Mesendoderm (in vitro differentiated cells): ENCODE measurements around the gene PDE11A.

Experiments
- DNase-seq: peaks from one replicate; pipeline ENCODE4 v3.0.0; 2013
- H2AK5ac ChIP-seq: 2 replicates; pipeline ENCODE4 v1.6.1; 2013; ENCODE audit warnings: low read length, inconsistent platforms
- H2BK120ac ChIP-seq: 2 replicates; pipeline ENCODE4 v1.6.1; 2013; ENCODE audit warnings: low read depth, mild to moderate bottlenecking, low read length, moderate library complexity, mixed read lengths
- H2BK15ac ChIP-seq: replicated peaks from 2 replicates; pipeline ENCODE4 v1.6.1; 2013; ENCODE audit warnings: low read depth, mild to moderate bottlenecking, moderate library complexity
- H2BK5ac ChIP-seq: 2 replicates; pipeline ENCODE4 v1.6.1; 2013; ENCODE audit warnings: low read length, inconsistent platforms
- H3K18ac ChIP-seq: 2 replicates; pipeline ENCODE4 v1.6.1; 2013; ENCODE audit warnings: mild to moderate bottlenecking, low read length, mixed read lengths
- H3K23ac ChIP-seq: one replicate; pipeline ENCODE4 v1.6.1; 2013; ENCODE audit warnings: low read length
- H3K27ac ChIP-seq: 2 replicates; pipeline ENCODE4 v1.5.1; 2013; ENCODE audit warnings: low read depth, mild to moderate bottlenecking, inconsistent platforms, low read length, moderate library complexity
- H3K27me3 ChIP-seq: 2 replicates; pipeline ENCODE4 v1.6.1; 2013; ENCODE audit warnings: low read length, control low read depth, mild to moderate bottlenecking, inconsistent platforms; ENCODE audit not compliant: insufficient read depth, poor library complexity
- H3K36me3 ChIP-seq: 2 replicates; pipeline ENCODE4 v1.6.1; 2013; ENCODE audit warnings: low read length, inconsistent platforms; ENCODE audit not compliant: control insufficient read depth, insufficient read depth
- H3K4ac ChIP-seq: one replicate; pipeline ENCODE4 v1.6.1; 2013; ENCODE audit warnings: low read depth, mild to moderate bottlenecking, low read length, moderate library complexity
- H3K4me1 ChIP-seq: 2 replicates; pipeline ENCODE4 v1.6.1; 2013; ENCODE audit warnings: low read depth, low read length, inconsistent platforms; ENCODE audit not compliant: control insufficient read depth
- H3K4me2 ChIP-seq: 2 replicates; pipeline ENCODE4 v1.6.1; 2013; ENCODE audit warnings: low read length
- H3K4me3 ChIP-seq: 2 replicates; pipeline ENCODE4 v1.5.1; 2013; ENCODE audit warnings: mild to moderate bottlenecking, low read length
- H3K56ac ChIP-seq: one replicate; pipeline ENCODE4 v1.6.1; 2013; ENCODE audit warnings: low read length
- H3K79me1 ChIP-seq: 2 replicates; pipeline ENCODE4 v1.6.1; 2013; ENCODE audit warnings: low read length, inconsistent platforms
- H3K79me2 ChIP-seq: 2 replicates; pipeline ENCODE4 v1.6.1; 2013; ENCODE audit warnings: mild to moderate bottlenecking, low read length; ENCODE audit not compliant: control insufficient read depth, insufficient read depth
- H3K9ac ChIP-seq: 2 replicates; pipeline ENCODE4 v1.6.1; 2013; ENCODE audit warnings: low read length, inconsistent platforms
- H4K5ac ChIP-seq: one replicate; pipeline ENCODE4 v1.6.1; 2013; ENCODE audit warnings: low read length
- H4K8ac ChIP-seq: one replicate; pipeline ENCODE4 v1.6.1; 2013; ENCODE audit warnings: low read depth, mild to moderate bottlenecking, control low read depth, low read length, moderate library complexity
- WGBS: extraction: QIAGEN DNeasy Blood & Tissue Kit; methylation state at CpG from one replicate; pipeline ENCODE4 v1.1.7; 2013; ENCODE audit warnings: low lambda C conversion rate, missing lambda C conversion rate; ENCODE audit not compliant: insufficient coverage; ENCODE audit errors: extremely low coverage; 5-methylcytosine and 5-hydroxymethylcytosine counted together

PDE11A gene

GRCh38 chr2:177595126-177595845, 477.3 kb downstream of the PDE11A start:
- no peak overlapping the region for H3K23ac ChIP-seq
- no peak for DNase-seq
- no peak overlapping the region for H4K5ac ChIP-seq

GRCh38 chr2:177593402-177593801, 479.2 kb downstream of the PDE11A start:
- Histone ChIP-seq H3K4me3 (no peak overlapping the region), H3K36me3 (no peaks in the 10 kb centered on the region), H3K79me1 (no peaks in the 10 kb centered on the region), H3K23ac (no peak overlapping the region), H4K5ac (no peak overlapping the region), H2BK120ac (no peak overlapping the region), H2BK5ac (no peak overlapping the region), H3K4me2 (no peak overlapping the region), H3K27me3 (no peaks in the 10 kb centered on the region), H2BK15ac (no peak overlapping the region), H3K18ac (no peak overlapping the region), H3K79me2 (no peaks in the 10 kb centered on the region), H3K4me1 (peaks cover 5% of the 10 kb centered on the region), H3K4ac (no peak overlapping the region), H3K56ac (no peak overlapping the region), H4K8ac (no peak overlapping the region), H3K27ac (no peak overlapping the region), H2AK5ac (no peak overlapping the region), H3K9ac (no peak overlapping the region)
- WGBS: no CpG with 5 or more reads among the region's 3 CpGs
- no peak for DNase-seq

More at GRCh38 chr2:177595126-177595845, 477.3 kb downstream of the PDE11A start:
- Histone ChIP-seq H2BK5ac (no peak overlapping the region), H3K4ac (no peak overlapping the region), H4K8ac (no peak overlapping the region), H3K36me3 (no peaks in the 10 kb centered on the region), H2BK15ac (no peak overlapping the region), H3K4me2 (no peak overlapping the region), H3K27ac (no peak overlapping the region), H2BK120ac (no peak overlapping the region), H3K4me3 (no peak overlapping the region), H3K79me1 (no peaks in the 10 kb centered on the region), H2AK5ac (no peak overlapping the region), H3K79me2 (no peaks in the 10 kb centered on the region), H3K9ac (no peak overlapping the region), H3K18ac (no peak overlapping the region), H3K56ac (no peak overlapping the region), H3K27me3 (no peaks in the 10 kb centered on the region), H3K4me1 (peaks cover 5% of the 10 kb centered on the region)
- no CpG with 5 or more reads among the region's 4 CpGs for WGBS

- no peaks in the 10 kb centered on the region for H3K27me3 ChIP-seq
- H3K4me1 ChIP-seq: peaks cover 3% of the 10 kb centered on the region
- no peak overlapping the region for H2BK15ac ChIP-seq
- no peak overlapping the region for H3K23ac ChIP-seq
- no peak overlapping the region for H3K4me3 ChIP-seq
- H3K79me2 ChIP-seq: no peaks in the 10 kb centered on the region
- no peaks in the 10 kb centered on the region for H3K36me3 ChIP-seq
- no peak overlapping the region for H3K4me2 ChIP-seq
- no peak overlapping the region for H4K8ac ChIP-seq
- no peak overlapping the region for H2BK120ac ChIP-seq
- no peak overlapping the region for H3K9ac ChIP-seq
- no peak overlapping the region for H3K56ac ChIP-seq
- H4K5ac ChIP-seq: no peak overlapping the region
- no peak overlapping the region for H2BK5ac ChIP-seq
- no peak for DNase-seq
- no peaks in the 10 kb centered on the region for H3K79me1 ChIP-seq
- H3K18ac ChIP-seq: no peak overlapping the region
- H2AK5ac ChIP-seq: no peak overlapping the region
- no peak overlapping the region for H3K4ac ChIP-seq
- no peak overlapping the region for H3K27ac ChIP-seq
Measured at GRCh38 chr2:177592945-177593344, 479.6 kb downstream of the PDE11A start.

- Histone ChIP-seq H3K18ac (no peak overlapping the region), H3K79me2 (no peaks in the 10 kb centered on the region), H3K4me1 (no peaks in the 10 kb centered on the region), H3K27me3 (no peaks in the 10 kb centered on the region), H3K4me3 (no peak overlapping the region), H3K27ac (no peak overlapping the region), H3K9ac (no peak overlapping the region), H2BK120ac (no peak overlapping the region), H4K5ac (no peak overlapping the region), H3K79me1 (no peaks in the 10 kb centered on the region), H3K4me2 (no peak overlapping the region), H3K4ac (no peak overlapping the region), H2BK5ac (no peak overlapping the region), H4K8ac (no peak overlapping the region), H3K56ac (no peak overlapping the region), H3K23ac (no peak overlapping the region), H2AK5ac (no peak overlapping the region), H3K36me3 (no peaks in the 10 kb centered on the region), H2BK15ac (no peak overlapping the region)
- no peak for DNase-seq
- no CpG with 5 or more reads among the region's 2 CpGs for WGBS
Measured at GRCh38 chr2:177592397-177592796, 480.2 kb downstream of the PDE11A start.

GRCh38 chr2:177589186-177589585, 483.4 kb downstream of the PDE11A start:
- H3K4ac ChIP-seq: no peak overlapping the region
- no peak overlapping the region for H3K56ac ChIP-seq
- no peak overlapping the region for H3K18ac ChIP-seq
- H4K8ac ChIP-seq: no peak overlapping the region
- no peaks in the 10 kb centered on the region for H3K36me3 ChIP-seq
- no peak overlapping the region for H2BK5ac ChIP-seq
- DNase-seq: no peak
- no peak overlapping the region for H3K23ac ChIP-seq
- H3K4me3 ChIP-seq: no peak overlapping the region
- H3K79me1 ChIP-seq: no peaks in the 10 kb centered on the region
- no peak overlapping the region for H3K9ac ChIP-seq
- H3K4me1 ChIP-seq: no peaks in the 10 kb centered on the region
- no peak overlapping the region for H3K4me2 ChIP-seq
- no peaks in the 10 kb centered on the region for H3K27me3 ChIP-seq
- no peak overlapping the region for H4K5ac ChIP-seq
- H3K27ac ChIP-seq: no peak overlapping the region
- H3K79me2 ChIP-seq: no peaks in the 10 kb centered on the region
- no peak overlapping the region for H2BK15ac ChIP-seq
- no peak overlapping the region for H2BK120ac ChIP-seq
- WGBS: no CpG with 5 or more reads among the region's 1 CpG
- no peak overlapping the region for H2AK5ac ChIP-seq

- Histone ChIP-seq H3K4me3 (no peak overlapping the region), H3K4me1 (no peaks in the 10 kb centered on the region), H3K56ac (no peak overlapping the region), H2AK5ac (no peak overlapping the region), H4K8ac (no peak overlapping the region), H3K27ac (no peak overlapping the region), H4K5ac (no peak overlapping the region), H3K79me2 (no peaks in the 10 kb centered on the region), H3K9ac (no peak overlapping the region), H3K4ac (no peak overlapping the region), H2BK120ac (no peak overlapping the region), H2BK5ac (no peak overlapping the region), H3K18ac (no peak overlapping the region), H3K79me1 (no peaks in the 10 kb centered on the region), H3K36me3 (no peaks in the 10 kb centered on the region), H3K4me2 (no peak overlapping the region), H3K23ac (no peak overlapping the region), H3K27me3 (no peaks in the 10 kb centered on the region), H2BK15ac (no peak overlapping the region)
- no peak for DNase-seq
- WGBS: no CpG with 5 or more reads among the region's 3 CpGs
Measured at GRCh38 chr2:177588671-177589070, 483.9 kb downstream of the PDE11A start.
